HCT116 (cell line): Measurements from ENCODE around the gene SLC39A12. TPM values are rescaled to one million over a fixed set of nuclear protein-coding genes. Genes with fewer than 3 reads are reported as not detected.

ENCODE experiments used
- ATAC-seq: fragments of 200-7000 bp; cut with Tn5 transposase; 2 replicates; pipeline ENCODE4 v1.9.1; 2020; ENCODE audit warnings: mild to moderate bottlenecking, moderate library complexity
- BruUV-seq: library from RNA; stranded (reverse); fragments of 400-500 nt; replicated peaks from 2 replicates; lab custom pipeline; 2021; lab: Mats Ljungman, UMichigan
- CTCF ChIA-PET: fragments of 300-600 bp; sonication (Branson Sonifier 250); formaldehyde crosslinking; loops from one replicate; lab custom pipeline; 2021; ENCODE audit warnings: antibody characterized with exemption; lab: Charles Lee
- POLR2A ChIA-PET: fragments of 300-600, 350-600 bp; sonication (Branson Sonifier 250); formaldehyde crosslinking; loops from one replicate; lab custom pipeline; 2021; ENCODE audit warnings: antibody characterized with exemption; lab: Charles Lee
- RAD21 ChIA-PET, 2 experiments: fragments of 300-600 bp; sonication (Branson Sonifier 250); formaldehyde crosslinking; loops; one replicate each; lab custom pipeline; 2023; ENCODE audit warnings: low total read pairs in 2 of 2; ENCODE audit not compliant: uncharacterized antibody in 2 of 2, unreplicated experiment in 2 of 2, low non-redundant PET in 1 of 2; lab: Charles Lee
- DNase-seq: peaks from one replicate; pipeline ENCODE4 v3.0.0-alpha.2; 2010; ENCODE audit warnings: low read depth, low spot score
- H2AFZ ChIP-seq: fragments of 200-600 bp; shearing (Covaris generic), sonication (generic); 2 replicates; pipeline ENCODE4 v1.6.1; 2017; ENCODE audit warnings: low read depth, mixed run types, mixed read lengths, antibody characterized with exemption, low read length; ENCODE audit not compliant: poor library complexity, severe bottlenecking
- H3K27ac ChIP-seq: 2 replicates; pipeline ENCODE4 v1.5.1; 2012; ENCODE audit warnings: low read depth, low read length
- H3K27me3 ChIP-seq: fragments of 200-600 bp; sonication (generic); 2 replicates; pipeline ENCODE4 v1.6.1; 2016; ENCODE audit warnings: mixed run types, low read length, mixed read lengths; ENCODE audit not compliant: insufficient read depth
- H3K36me3 ChIP-seq, 2 experiments: fragments of 200-500 bp in 1 of 2; fragments of 200-600 bp in 1 of 2; sonication (Bioruptor generic) in 1 of 2; sonication (generic) in 1 of 2; 2 replicates each; pipeline versions ENCODE4 v1.5.1 to v1.6.1; 2014 to 2016; ENCODE audit warnings: low read length in 2 of 2, inconsistent platforms in 1 of 2, mixed read lengths in 1 of 2, mixed run types in 1 of 2; ENCODE audit not compliant: insufficient read depth in 2 of 2, control insufficient read depth in 1 of 2
- H3K4me1 ChIP-seq, 2 experiments: fragments of 200-600 bp in 1 of 2; sonication (generic) in 1 of 2; 2 replicates each; pipeline versions ENCODE4 v1.5.1 to v1.6.1; 2012 to 2017; ENCODE audit warnings: low read length in 2 of 2, inconsistent platforms in 1 of 2, mild to moderate bottlenecking in 1 of 2, mixed read lengths in 1 of 2, mixed run types in 1 of 2, moderate library complexity in 1 of 2; ENCODE audit not compliant: insufficient read depth in 2 of 2, control insufficient read depth in 1 of 2
- H3K4me2 ChIP-seq: fragments of 200-600 bp; sonication (generic); 2 replicates; pipeline ENCODE4 v1.6.1; 2017; ENCODE audit warnings: mixed run types, low read length, mixed read lengths
- H3K4me3 ChIP-seq, 2 experiments: fragments of 200-600 bp in 1 of 2; sonication (generic) in 1 of 2; replicated peaks in 1 of 2; 2 replicates each; pipeline ENCODE4 v1.5.1; 2011 to 2016; ENCODE audit warnings: low read length in 2 of 2, control low read depth in 1 of 2, low read depth in 1 of 2, mild to moderate bottlenecking in 1 of 2, mixed read lengths in 1 of 2, mixed run types in 1 of 2
- H3K79me2 ChIP-seq: fragments of 200-600 bp; sonication (generic); 2 replicates; pipeline ENCODE4 v1.6.1; 2017; ENCODE audit warnings: mild to moderate bottlenecking, mixed run types, low read length, moderate library complexity, mixed read lengths; ENCODE audit not compliant: insufficient read depth
- H3K9ac ChIP-seq: fragments of 200-600 bp; sonication (generic); 2 replicates; pipeline ENCODE4 v1.6.1; 2016; ENCODE audit warnings: low read length, mixed read lengths
- H3K9me2 ChIP-seq: fragments of 200-600 bp; sonication (generic), shearing (Covaris generic); 2 replicates; pipeline ENCODE4 v1.6.1; 2017; ENCODE audit warnings: mixed run types, mild to moderate bottlenecking, moderate library complexity; ENCODE audit not compliant: insufficient read depth
- H3K9me3 ChIP-seq, 2 experiments: fragments of 200-500 bp in 1 of 2; fragments of 200-600 bp in 1 of 2; sonication (Bioruptor generic) in 1 of 2; sonication (generic) in 1 of 2; 2 replicates each; pipeline ENCODE4 v1.6.1; 2014 to 2017; ENCODE audit warnings: low read length in 2 of 2, mixed read lengths in 2 of 2, inconsistent platforms in 1 of 2, low read depth in 1 of 2, mild to moderate bottlenecking in 1 of 2, mixed run types in 1 of 2, moderate library complexity in 1 of 2; ENCODE audit not compliant: control insufficient read depth in 1 of 2, insufficient read depth in 1 of 2
- H4K20me1 ChIP-seq: fragments of 200-600 bp; sonication (generic), shearing (Covaris generic); 2 replicates; pipeline ENCODE4 v1.6.1; 2017; ENCODE audit warnings: mixed run types, mild to moderate bottlenecking, moderate library complexity; ENCODE audit not compliant: insufficient read depth
- CEBPB ChIP-seq: IDR thresholded peaks from 2 replicates; pipeline ENCODE4 v1.6.1; 2012; ENCODE audit warnings: low read depth
- ELF1 ChIP-seq: IDR thresholded peaks from 2 replicates; pipeline ENCODE4 v1.6.1; 2012; ENCODE audit warnings: low read depth, borderline replicate concordance
- EZH2 ChIP-seq: fragments of 200-600 bp; sonication (generic); IDR thresholded peaks from 2 replicates; pipeline ENCODE4 v1.6.1; 2017; ENCODE audit warnings: antibody characterized with exemption, mixed run types
- JUND ChIP-seq: IDR thresholded peaks from 2 replicates; pipeline ENCODE4 v1.6.1; 2012
- POLR2A ChIP-seq: IDR thresholded peaks from 2 replicates; pipeline ENCODE4 v1.7.0; 2011; ENCODE audit warnings: borderline replicate concordance; ENCODE audit not compliant: insufficient read depth, insufficient read length; ENCODE audit errors: extremely low read depth
- POLR2AphosphoS5 ChIP-seq: IDR thresholded peaks from 2 replicates; pipeline ENCODE4 v1.6.1; 2011; ENCODE audit warnings: mild to moderate bottlenecking, low read depth, low read length, moderate library complexity
- SRF ChIP-seq: IDR thresholded peaks from 2 replicates; pipeline ENCODE4 v1.6.1; 2012; ENCODE audit warnings: low read depth
- TCF7L2 ChIP-seq: IDR thresholded peaks from 2 replicates; pipeline ENCODE4 v1.7.0; 2011; ENCODE audit warnings: borderline replicate concordance, inconsistent platforms; ENCODE audit not compliant: insufficient read depth, insufficient read length; ENCODE audit errors: extremely low read depth
- YY1 ChIP-seq: IDR thresholded peaks from 2 replicates; pipeline ENCODE4 v1.6.1; 2011; ENCODE audit warnings: low read length, low read depth, moderate library complexity, mild to moderate bottlenecking; ENCODE audit not compliant: insufficient replicate concordance; ENCODE audit errors: extremely low read depth
- ZFX ChIP-seq: fragments of 450-650 bp; IDR thresholded peaks from 2 replicates; pipeline ENCODE4 v1.6.1; 2017
- intact Hi-C: fragments of 100-400 bp; cut with micrococcal nuclease; formaldehyde crosslinking; loops from 2 replicates; pipeline ENCODE4 v1.10.0; 2022
- total RNA-seq: library from RNA; stranded (reverse); gene quantifications from one replicate; pipeline ENCODE4 v1.2.1, GENCODE V29; 2021; ENCODE audit not compliant: unreplicated experiment
- TF ChIP-seq, protein P1 (sequence below), 3 experiments: fragments of 200-600 bp in 1 of 3; sonication (generic) in 1 of 3; IDR thresholded peaks in 2 of 3; conservative IDR thresholded peaks in 1 of 3; 2 replicates each; pipeline ENCODE4 v1.5.1; 2012 to 2017; ENCODE audit warnings: low read depth in 2 of 3, low read length in 2 of 3, antibody characterized with exemption in 1 of 3, borderline replicate concordance in 1 of 3, control low read depth in 1 of 3, mild to moderate bottlenecking in 1 of 3, mixed read lengths in 1 of 3, mixed run types in 1 of 3, moderate library complexity in 1 of 3; ENCODE audit not compliant: insufficient read depth in 1 of 3
- TF ChIP-seq, protein P2 (sequence below): IDR thresholded peaks from 2 replicates; pipeline ENCODE4 v1.6.1; 2012
- TF ChIP-seq, protein P3 (sequence below): IDR thresholded peaks from 2 replicates; pipeline ENCODE4 v1.6.1; 2012; ENCODE audit warnings: low read depth

The SLC39A12 gene
- total RNA-seq, 1 experiment from 2014 or later: not detected

DNA sequence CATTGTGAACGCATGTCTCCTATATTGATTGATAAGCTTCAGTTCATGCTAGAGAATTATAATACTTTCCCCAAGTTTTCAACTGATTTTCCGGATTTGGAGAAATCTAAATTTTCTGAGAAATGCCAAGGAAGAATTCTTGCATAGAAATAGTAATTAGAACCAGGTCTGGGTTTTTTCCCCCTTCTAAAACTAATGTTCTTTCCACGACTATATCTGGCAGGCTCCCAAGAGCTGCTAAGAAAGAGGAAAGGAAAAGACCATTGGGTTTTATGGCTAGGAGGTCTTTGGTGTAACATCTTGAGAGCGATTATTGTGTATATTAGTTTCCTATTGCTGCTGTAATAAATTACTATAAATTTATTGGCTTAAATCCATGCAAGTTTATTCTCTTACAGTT is 116.7 kb downstream of the SLC39A12 start:
- ChIA-PET RAD21 (no interaction called here), CTCF (no interaction called here), POLR2A (no interaction called here)
- H3K4me2 ChIP-seq: no peak overlapping the region
- no peaks in the 10 kb centered on the region for H3K79me2 ChIP-seq
- BruUV-seq: no TSS peak
- no peak overlapping the region for H2AFZ ChIP-seq
- no peak for ATAC-seq
- H3K27me3 ChIP-seq: no peaks in the 10 kb centered on the region; the same call in 1 of the 2 replicates
- H3K4me3 ChIP-seq: no peak overlapping the region
- H3K4me1 ChIP-seq: 0 out of 4 replicates have a peak, but pooled peaks cover 0 to 6% of the 10 kb centered on the region in 2 experiments
- H3K9ac ChIP-seq: no peak overlapping the region
- H3K36me3 ChIP-seq: no peaks in the 10 kb centered on the region
- no peak overlapping the region for H3K27ac ChIP-seq
- no peaks in the 10 kb centered on the region for H3K9me2 ChIP-seq
- intact Hi-C loops: no loop called here
- DNase-seq: no peak
- H4K20me1 ChIP-seq: no peaks in the 10 kb centered on the region
- TF ChIP-seq ELF1: no peak
- no peak for TF ChIP-seq CEBPB
- TF ChIP-seq JUND: no peak
- TF ChIP-seq, protein P1, sequence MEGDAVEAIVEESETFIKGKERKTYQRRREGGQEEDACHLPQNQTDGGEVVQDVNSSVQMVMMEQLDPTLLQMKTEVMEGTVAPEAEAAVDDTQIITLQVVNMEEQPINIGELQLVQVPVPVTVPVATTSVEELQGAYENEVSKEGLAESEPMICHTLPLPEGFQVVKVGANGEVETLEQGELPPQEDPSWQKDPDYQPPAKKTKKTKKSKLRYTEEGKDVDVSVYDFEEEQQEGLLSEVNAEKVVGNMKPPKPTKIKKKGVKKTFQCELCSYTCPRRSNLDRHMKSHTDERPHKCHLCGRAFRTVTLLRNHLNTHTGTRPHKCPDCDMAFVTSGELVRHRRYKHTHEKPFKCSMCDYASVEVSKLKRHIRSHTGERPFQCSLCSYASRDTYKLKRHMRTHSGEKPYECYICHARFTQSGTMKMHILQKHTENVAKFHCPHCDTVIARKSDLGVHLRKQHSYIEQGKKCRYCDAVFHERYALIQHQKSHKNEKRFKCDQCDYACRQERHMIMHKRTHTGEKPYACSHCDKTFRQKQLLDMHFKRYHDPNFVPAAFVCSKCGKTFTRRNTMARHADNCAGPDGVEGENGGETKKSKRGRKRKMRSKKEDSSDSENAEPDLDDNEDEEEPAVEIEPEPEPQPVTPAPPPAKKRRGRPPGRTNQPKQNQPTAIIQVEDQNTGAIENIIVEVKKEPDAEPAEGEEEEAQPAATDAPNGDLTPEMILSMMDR (IDR thresholded peaks at IDR 0.05 in 2 of 3, conservative IDR thresholded peaks at IDR 0.05 in 1 of 3; ENCODE audit: borderline replicate concordance in 1 of 3, insufficient read depth in 1 of 3, low read depth in 2 of 3, low read length in 2 of 3): no peak
- TF ChIP-seq TCF7L2: no peak
- TF ChIP-seq ZFX: no peak
- TF ChIP-seq, protein P2, sequence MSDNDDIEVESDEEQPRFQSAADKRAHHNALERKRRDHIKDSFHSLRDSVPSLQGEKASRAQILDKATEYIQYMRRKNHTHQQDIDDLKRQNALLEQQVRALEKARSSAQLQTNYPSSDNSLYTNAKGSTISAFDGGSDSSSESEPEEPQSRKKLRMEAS: no peak
- TF ChIP-seq, protein P3, sequence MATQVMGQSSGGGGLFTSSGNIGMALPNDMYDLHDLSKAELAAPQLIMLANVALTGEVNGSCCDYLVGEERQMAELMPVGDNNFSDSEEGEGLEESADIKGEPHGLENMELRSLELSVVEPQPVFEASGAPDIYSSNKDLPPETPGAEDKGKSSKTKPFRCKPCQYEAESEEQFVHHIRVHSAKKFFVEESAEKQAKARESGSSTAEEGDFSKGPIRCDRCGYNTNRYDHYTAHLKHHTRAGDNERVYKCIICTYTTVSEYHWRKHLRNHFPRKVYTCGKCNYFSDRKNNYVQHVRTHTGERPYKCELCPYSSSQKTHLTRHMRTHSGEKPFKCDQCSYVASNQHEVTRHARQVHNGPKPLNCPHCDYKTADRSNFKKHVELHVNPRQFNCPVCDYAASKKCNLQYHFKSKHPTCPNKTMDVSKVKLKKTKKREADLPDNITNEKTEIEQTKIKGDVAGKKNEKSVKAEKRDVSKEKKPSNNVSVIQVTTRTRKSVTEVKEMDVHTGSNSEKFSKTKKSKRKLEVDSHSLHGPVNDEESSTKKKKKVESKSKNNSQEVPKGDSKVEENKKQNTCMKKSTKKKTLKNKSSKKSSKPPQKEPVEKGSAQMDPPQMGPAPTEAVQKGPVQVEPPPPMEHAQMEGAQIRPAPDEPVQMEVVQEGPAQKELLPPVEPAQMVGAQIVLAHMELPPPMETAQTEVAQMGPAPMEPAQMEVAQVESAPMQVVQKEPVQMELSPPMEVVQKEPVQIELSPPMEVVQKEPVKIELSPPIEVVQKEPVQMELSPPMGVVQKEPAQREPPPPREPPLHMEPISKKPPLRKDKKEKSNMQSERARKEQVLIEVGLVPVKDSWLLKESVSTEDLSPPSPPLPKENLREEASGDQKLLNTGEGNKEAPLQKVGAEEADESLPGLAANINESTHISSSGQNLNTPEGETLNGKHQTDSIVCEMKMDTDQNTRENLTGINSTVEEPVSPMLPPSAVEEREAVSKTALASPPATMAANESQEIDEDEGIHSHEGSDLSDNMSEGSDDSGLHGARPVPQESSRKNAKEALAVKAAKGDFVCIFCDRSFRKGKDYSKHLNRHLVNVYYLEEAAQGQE: no peak
- TF ChIP-seq EZH2: no peak
- TF ChIP-seq SRF: no peak
- no peak for TF ChIP-seq YY1
- no peak for TF ChIP-seq POLR2AphosphoS5
- no peak for TF ChIP-seq POLR2A
- no peaks in the 10 kb centered on the region for H3K9me3 ChIP-seq
